RWPE2 (cell line): ENCODE results near the gene GJA3.

Experiments used
- ATAC-seq: fragments of 200-7000 bp; cut with Tn5 transposase; 3 replicates; pipeline ENCODE4 v1.9.1; 2021; ENCODE audit warnings: low read depth
- DNase-seq: peaks from one replicate; pipeline ENCODE4 v3.0.0-alpha.2; 2020; ENCODE audit warnings: low spot score
- H3K27ac ChIP-seq: fragments of 450-650 bp; 2 replicates; pipeline ENCODE4 v1.5.1; 2017; ENCODE audit warnings: mild to moderate bottlenecking; ENCODE audit not compliant: poor library complexity, severe bottlenecking
- H3K27me3 ChIP-seq: fragments of 250-450 bp; sonication (Bioruptor Pico); 2 replicates; pipeline ENCODE4 v1.5.1; 2021; ENCODE audit warnings: mild to moderate bottlenecking, moderate library complexity; ENCODE audit not compliant: insufficient read depth, poor library complexity, severe bottlenecking
- H3K36me3 ChIP-seq: fragments of 250-450 bp; sonication (Bioruptor Pico); 2 replicates; pipeline ENCODE4 v1.5.1; 2020; ENCODE audit warnings: low read depth, mild to moderate bottlenecking, moderate library complexity
- H3K4me1 ChIP-seq: fragments of 250-450 bp; sonication (Bioruptor Pico); 2 replicates; pipeline ENCODE4 v1.5.1; 2021; ENCODE audit warnings: mild to moderate bottlenecking, moderate library complexity; ENCODE audit not compliant: insufficient read depth, poor library complexity, severe bottlenecking
- H3K4me3 ChIP-seq: fragments of 250-450 bp; sonication (Bioruptor Pico); 2 replicates; pipeline ENCODE4 v1.5.1; 2021; ENCODE audit warnings: mild to moderate bottlenecking, moderate library complexity; ENCODE audit not compliant: severe bottlenecking
- H3K9me3 ChIP-seq: fragments of 250-450 bp; sonication (Bioruptor Pico); 2 replicates; pipeline ENCODE4 v1.5.1; 2021; ENCODE audit warnings: mild to moderate bottlenecking, moderate library complexity; ENCODE audit not compliant: severe bottlenecking
- TF ChIP-seq, protein P1 (sequence below): fragments of 450-650 bp; IDR thresholded peaks from one replicate; pipeline ENCODE4 v1.5.1; 2017; ENCODE audit warnings: mild to moderate bottlenecking, moderate library complexity; ENCODE audit not compliant: poor library complexity, severe bottlenecking

Gene GJA3

DNA sequence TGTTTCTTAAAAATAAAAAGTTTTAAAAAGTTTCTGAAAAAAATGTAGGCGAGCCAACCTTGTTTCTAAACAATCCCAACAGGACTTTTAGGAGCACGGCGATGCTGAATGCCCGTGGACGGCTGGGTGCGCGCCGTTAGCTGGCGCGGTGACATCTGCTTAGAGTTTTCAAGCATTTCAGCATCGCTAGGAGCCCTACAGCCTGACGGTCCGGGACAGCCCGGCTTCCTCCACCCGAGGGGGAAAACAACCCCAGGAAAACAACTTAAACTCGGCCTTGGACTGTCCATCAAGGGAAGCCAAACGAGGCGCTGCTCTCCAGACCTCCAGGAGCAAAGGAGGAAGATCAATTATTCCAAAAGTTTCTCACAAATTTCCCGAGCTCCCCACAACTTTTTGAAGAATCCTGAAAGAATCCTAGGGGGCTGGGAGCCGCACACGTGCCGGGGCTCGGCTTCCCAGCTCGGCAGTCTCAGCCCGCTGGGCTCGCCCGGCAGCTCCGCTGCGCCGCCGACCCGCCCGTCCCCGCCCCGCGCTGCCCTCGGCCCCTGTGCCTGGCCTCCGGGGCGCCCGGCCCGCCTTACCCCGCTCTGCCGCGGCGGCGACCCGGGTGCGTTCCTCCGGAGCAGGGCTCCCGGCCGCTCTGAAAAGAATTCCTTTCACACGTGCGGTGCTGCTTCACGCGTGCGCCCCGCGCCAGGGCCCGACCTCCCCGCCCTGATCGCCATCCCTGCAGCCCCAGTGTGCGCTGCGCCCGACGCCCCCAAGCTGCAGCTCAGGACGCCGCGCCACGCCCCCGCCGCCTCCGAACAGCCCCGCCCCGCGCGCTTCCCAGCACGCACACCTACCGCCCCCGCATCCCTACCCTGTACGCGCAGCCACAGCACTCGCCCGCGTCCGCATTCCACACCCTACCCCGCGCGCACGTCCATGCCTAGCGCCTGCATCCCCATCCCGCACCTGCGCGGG lies at the start of gene GJA3:
GJA3 (minus strand) TSS at position 747 of the 969 bp plus-strand sequence. CDS start 17,764 bp downstream, outside the sequence.
- Histone ChIP-seq H3K27ac (no peak within 1 kb of the TSS), H3K4me1 (no peaks in the 10 kb centered on the region), H3K36me3 (no peaks in the 10 kb centered on the region), H3K27me3 (peaks cover 54% of the 10 kb centered on the region), H3K4me3 (peak within 1 kb of the TSS; percentile 33), H3K9me3 (no peaks in the 10 kb centered on the region)
- ATAC-seq (peak; percentile 67), DNase-seq (no peak)
- TF ChIP-seq, protein P1, sequence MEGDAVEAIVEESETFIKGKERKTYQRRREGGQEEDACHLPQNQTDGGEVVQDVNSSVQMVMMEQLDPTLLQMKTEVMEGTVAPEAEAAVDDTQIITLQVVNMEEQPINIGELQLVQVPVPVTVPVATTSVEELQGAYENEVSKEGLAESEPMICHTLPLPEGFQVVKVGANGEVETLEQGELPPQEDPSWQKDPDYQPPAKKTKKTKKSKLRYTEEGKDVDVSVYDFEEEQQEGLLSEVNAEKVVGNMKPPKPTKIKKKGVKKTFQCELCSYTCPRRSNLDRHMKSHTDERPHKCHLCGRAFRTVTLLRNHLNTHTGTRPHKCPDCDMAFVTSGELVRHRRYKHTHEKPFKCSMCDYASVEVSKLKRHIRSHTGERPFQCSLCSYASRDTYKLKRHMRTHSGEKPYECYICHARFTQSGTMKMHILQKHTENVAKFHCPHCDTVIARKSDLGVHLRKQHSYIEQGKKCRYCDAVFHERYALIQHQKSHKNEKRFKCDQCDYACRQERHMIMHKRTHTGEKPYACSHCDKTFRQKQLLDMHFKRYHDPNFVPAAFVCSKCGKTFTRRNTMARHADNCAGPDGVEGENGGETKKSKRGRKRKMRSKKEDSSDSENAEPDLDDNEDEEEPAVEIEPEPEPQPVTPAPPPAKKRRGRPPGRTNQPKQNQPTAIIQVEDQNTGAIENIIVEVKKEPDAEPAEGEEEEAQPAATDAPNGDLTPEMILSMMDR, result no peak

DNA sequence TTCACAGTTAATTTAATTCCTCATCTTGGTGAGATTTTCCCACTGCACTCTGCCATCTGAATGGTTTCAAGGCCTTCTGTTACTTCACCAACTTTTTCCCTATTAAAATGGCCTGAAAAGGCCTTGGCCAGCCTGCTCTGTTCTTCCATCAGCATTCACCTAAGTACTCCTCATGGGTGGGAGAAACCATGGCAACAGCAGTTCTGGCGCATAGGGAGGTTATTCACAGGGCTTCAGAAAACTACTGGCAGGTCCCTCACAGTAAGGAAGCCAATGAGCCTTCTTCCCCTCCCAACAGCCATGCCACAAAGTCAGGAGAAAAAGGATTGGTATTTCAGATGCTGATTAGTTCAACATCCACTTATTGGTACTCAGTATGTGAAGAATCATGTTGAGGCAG lies 49.1 kb upstream of the GJA3 start:
- H3K36me3 ChIP-seq, result no peaks in the 10 kb centered on the region
- no peaks in the 10 kb centered on the region for H3K4me1 ChIP-seq
- TF ChIP-seq, protein P1, result no peak
- ATAC-seq (no peak), DNase-seq (no peak)
- H3K27ac ChIP-seq, result no peak overlapping the region
- no peaks in the 10 kb centered on the region for H3K27me3 ChIP-seq
- H3K9me3 ChIP-seq, result no peaks in the 10 kb centered on the region
- H3K4me3 ChIP-seq, result no peak overlapping the region

DNA sequence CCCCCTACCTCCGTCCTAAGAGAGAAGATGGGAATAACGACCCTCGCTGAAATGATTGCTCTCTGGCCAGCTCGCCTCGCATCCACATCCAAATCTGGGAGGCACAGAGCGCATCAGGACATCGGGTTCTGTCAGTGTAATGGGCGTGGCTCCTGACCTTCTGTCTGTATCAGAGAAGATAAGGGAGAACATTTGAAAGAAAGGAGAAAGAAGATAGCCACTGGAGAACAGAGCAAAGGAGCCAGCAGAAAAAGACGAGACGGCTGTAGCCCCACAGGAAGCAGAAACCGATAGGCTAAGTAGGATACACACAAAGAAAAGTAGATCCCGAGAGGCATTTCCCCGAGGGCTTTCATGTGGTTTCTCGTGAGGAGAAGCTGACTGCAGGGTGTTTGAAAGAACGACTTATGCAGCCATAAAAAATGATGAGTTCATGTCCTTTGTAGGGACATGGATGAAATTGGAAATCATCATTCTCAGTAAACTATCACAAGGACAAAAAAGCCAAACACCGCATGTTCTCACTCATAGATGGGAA lies 45.9 kb upstream of the GJA3 start:
- Histone ChIP-seq H3K9me3 (no peaks in the 10 kb centered on the region), H3K4me3 (no peak overlapping the region), H3K4me1 (no peaks in the 10 kb centered on the region), H3K36me3 (no peaks in the 10 kb centered on the region), H3K27me3 (no peaks in the 10 kb centered on the region), H3K27ac (no peak overlapping the region)
- TF ChIP-seq, protein P1, result no peak
- DNase-seq (no peak), ATAC-seq (no peak)

DNA sequence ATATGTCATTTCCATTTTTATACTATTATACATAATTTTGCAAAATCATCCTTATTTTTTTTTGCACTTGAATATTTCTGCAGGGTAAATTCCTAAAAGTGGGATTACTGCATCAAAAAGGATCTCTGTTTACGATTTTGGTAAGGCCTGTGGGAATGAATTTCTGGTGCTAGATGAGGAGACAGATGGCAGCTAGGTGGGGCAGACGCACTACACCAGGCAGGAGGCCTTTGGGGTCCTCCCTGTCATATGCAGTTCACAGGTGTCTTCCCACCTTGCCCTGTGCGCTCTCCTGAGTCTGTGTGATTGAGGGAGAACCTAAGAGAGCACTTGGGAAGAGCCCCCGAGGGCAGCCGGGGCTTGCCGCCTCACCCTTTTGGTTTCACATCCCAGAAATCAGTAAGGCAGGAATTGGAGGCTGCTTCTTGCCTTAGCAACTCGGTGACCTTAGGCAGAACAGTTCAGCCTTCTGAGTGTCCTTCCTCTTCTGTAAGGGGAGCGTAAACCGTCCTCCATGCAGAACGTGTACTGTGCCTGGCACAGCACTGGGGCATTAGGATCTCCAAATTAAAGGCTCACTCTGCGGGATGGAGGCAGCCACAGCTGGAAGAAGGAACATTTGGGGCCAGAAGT lies 45.3 kb upstream of the GJA3 start:
- DNase-seq (no peak), ATAC-seq (no peak)
- Histone ChIP-seq H3K27ac (no peak overlapping the region), H3K27me3 (no peaks in the 10 kb centered on the region), H3K9me3 (no peaks in the 10 kb centered on the region), H3K36me3 (no peaks in the 10 kb centered on the region), H3K4me3 (no peak overlapping the region), H3K4me1 (no peaks in the 10 kb centered on the region)
- TF ChIP-seq, protein P1, result no peak
